Stimulated activated naive CD8-positive, alpha-beta T cell treated with anti-CD3 and anti-CD28 coated beads, Interleukin-15, Interleukin-2, amounts not matched to agents 100 ng/mL and 50 ng/mL, for 24 hours (primary cell): ENCODE results near the gene BRINP1.

ENCODE experiments used
- H3K27ac Mint-ChIP-seq: one replicate; pipeline ENCODE4 v1.8.0; 2021; ENCODE audit warnings: mild to moderate bottlenecking, mixed read lengths
- H3K27me3 Mint-ChIP-seq: one replicate; pipeline ENCODE4 v1.8.0; 2021; ENCODE audit warnings: mixed read lengths
- H3K36me3 Mint-ChIP-seq: one replicate; pipeline ENCODE4 v1.8.0; 2021; ENCODE audit warnings: low read depth, mixed read lengths
- H3K4me1 Mint-ChIP-seq: one replicate; pipeline ENCODE4 v1.8.0; 2021; ENCODE audit warnings: low read depth, mixed read lengths
- H3K4me3 Mint-ChIP-seq: one replicate; pipeline ENCODE4 v1.8.0; 2021; ENCODE audit warnings: mild to moderate bottlenecking, mixed read lengths
- H3K9me3 Mint-ChIP-seq: one replicate; pipeline ENCODE4 v1.8.0; 2021; ENCODE audit warnings: mixed read lengths

BRINP1 gene

DNA sequence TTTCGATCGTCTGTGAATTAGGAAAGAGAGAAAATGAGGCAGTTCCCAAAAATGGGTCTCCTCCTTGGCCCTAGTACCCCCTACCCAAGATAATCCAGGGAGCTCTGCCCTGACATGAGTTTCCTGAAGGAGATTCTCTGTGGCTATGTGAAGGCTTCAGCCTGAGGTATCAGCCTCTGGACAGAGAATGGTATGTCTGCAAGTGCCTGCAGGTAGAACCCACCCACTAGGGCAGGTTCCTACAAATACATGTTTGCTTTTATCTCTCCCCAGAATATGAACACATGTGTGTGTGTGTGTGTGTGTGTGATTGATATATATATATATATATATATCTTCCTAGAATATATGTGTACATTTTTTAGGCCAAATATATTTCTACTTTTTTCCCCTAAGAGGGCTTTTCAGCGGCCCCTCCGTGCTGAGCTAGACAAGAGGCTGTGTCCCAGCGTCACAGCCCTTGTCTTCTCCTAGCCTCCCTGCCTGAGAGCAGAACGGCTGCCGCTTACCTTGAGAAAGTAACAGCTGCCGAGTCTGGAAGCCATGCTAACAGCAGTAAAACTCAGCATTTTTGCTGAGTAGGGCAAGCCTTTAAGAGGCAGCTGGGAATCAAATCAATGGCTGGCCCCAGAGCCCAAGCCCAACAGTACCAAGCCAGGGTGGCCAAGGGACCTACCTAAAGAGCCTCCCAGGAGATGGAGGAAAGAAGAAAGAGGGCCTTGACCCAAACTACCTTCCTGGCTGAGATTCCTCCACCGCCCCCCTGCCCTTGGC, 2.1 kb downstream of the BRINP1 start:
- Mint-ChIP-seq H3K27me3 (peaks cover 48% of the 10 kb centered on the region), H3K4me1 (no peaks in the 10 kb centered on the region), H3K9me3 (peaks cover 24% of the 10 kb centered on the region), H3K4me3 (no peak overlapping the region), H3K27ac (no peak overlapping the region), H3K36me3 (peaks cover 4% of the 10 kb centered on the region)

DNA sequence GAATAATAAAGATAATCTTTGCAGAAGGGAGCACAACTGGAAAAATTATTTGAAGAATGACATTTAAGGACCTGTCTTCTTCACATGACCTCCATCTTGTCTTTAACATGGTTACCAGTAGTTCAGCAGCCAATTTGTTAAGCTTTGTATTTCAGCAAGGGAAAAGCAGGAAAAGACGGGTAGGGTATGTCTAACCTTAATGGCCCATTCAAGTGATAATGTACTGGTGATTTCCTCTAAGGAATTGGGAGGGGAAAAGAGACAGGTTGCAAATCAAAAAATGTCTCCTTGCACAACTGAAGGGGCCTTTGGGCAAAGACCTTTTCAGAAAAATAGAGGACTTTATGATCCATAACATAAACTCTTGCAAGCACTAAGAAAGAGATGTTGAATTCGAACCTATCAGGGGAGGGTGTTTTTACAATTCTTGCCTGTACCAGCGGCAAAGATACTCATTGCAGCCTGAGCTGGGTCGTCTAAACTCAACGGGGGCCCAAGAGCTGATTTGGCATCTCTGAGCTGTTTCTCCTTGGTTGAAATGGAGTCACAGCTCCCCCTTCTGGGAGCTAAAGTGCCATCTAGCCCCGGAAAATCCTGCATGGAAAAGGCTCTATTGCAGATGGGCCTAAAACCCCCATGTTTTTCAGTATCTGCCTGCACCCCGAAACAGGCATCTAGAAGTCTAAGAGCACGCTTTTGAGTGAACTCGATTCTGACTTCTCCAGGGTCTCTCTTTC, 3.8 kb downstream of the BRINP1 start:
- Mint-ChIP-seq H3K27ac (no peak overlapping the region), H3K36me3 (peaks cover 4% of the 10 kb centered on the region), H3K4me1 (no peaks in the 10 kb centered on the region), H3K27me3 (peaks cover 39% of the 10 kb centered on the region), H3K9me3 (peaks cover 17% of the 10 kb centered on the region), H3K4me3 (no peak overlapping the region)

DNA sequence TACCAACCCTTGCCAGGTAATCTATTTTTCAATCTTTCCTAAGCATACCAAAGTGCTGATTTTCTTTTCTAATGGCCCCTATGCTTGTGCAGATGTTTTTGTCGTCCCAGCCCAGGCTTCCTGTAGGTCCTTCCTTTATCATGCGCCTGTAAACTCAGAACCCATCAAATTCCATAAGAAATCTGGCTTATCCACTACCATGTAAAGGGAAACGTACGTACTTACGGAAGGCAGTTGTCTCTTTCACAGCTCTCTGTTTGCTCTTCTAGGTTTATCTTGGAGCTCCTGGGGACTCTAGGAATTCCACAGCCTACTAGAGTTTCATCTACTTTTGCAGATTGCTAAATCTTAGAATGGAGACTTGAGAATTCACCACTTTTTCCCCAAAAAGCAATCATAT, 9.0 kb downstream of the BRINP1 start:
- no peak overlapping the region for H3K4me3 Mint-ChIP-seq
- peaks cover 14% of the 10 kb centered on the region for H3K9me3 Mint-ChIP-seq
- no peaks in the 10 kb centered on the region for H3K36me3 Mint-ChIP-seq
- H3K27ac Mint-ChIP-seq: no peak overlapping the region
- peaks cover 4% of the 10 kb centered on the region for H3K27me3 Mint-ChIP-seq
- H3K4me1 Mint-ChIP-seq: no peaks in the 10 kb centered on the region

GRCh38 chr9:119357336-119358096, 11.7 kb downstream of the BRINP1 start:
- H3K4me3 Mint-ChIP-seq: no peak overlapping the region
- no peaks in the 10 kb centered on the region for H3K36me3 Mint-ChIP-seq
- H3K4me1 Mint-ChIP-seq: no peaks in the 10 kb centered on the region
- peaks cover 4% of the 10 kb centered on the region for H3K9me3 Mint-ChIP-seq
- H3K27me3 Mint-ChIP-seq: no peaks in the 10 kb centered on the region
- no peak overlapping the region for H3K27ac Mint-ChIP-seq

DNA sequence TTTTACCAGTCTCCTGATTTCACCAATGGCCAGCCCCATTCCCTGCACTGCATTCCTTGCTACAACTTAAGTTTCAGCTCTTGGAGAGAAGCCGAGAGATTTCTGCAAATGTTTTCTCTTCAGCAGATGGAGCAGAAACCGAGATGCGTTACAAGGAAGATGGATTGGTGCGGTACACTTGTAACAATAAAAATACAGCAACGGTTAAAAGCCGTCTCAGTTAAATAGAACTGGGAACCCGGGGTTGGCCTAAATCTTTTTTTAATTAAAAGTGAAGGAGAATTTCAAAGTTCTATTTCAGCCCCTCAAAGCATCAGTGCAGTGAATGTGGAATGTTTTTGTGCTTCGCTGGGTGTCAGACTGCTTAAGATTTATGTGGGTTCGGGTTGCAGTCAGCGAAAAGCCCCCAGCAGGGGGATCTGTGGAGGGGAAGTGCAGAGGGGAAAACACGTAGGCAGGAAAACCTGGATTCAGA, 19.8 kb downstream of the BRINP1 start:
- Mint-ChIP-seq H3K27ac (no peak overlapping the region), H3K9me3 (peaks cover 5% of the 10 kb centered on the region), H3K4me3 (no peak overlapping the region), H3K4me1 (no peaks in the 10 kb centered on the region), H3K27me3 (peaks cover 3% of the 10 kb centered on the region), H3K36me3 (no peaks in the 10 kb centered on the region)

DNA sequence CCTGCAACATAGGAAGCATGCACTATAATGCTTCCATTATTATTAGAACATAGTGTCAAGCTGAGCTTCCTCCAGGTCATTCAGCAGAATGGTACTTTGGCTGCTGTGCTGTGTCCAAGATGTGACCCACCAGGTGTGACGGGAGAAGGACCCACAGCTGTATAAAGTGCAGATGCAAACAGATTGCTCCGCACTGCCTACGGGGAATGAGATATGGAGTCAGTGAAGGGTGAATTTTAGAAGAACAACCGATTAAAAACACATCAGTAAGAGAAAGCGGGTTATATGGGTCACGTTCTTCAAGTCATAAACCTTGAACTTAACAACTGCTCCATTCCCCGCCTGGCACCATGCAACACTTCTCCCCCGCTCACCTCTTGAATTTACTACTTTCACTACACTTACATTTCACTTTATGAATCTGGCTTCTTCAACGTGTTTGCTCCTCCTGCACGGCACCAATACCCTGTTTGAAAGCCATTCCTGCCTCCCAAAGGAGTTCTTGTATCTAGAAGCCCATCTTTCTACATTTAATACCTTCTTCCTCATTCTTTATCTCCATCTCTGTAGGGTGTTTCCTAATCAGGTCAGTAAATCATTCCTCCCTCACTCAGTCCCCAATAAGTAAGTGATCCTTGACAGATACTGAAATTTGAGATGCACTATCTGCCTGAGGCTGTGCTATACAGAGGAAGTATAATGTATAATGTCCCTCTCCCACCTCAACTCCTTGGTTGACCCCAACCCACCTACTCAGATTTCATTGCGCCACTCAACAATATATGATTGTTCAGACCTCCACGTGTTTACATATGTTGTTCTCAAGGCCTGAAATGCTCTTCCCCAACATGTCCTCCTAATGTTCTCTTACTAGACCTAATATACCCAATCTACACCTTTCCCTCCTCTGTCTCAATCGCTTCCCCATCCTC, 25.9 kb downstream of the BRINP1 start:
- H3K36me3 Mint-ChIP-seq: no peaks in the 10 kb centered on the region
- H3K27me3 Mint-ChIP-seq: no peaks in the 10 kb centered on the region
- H3K9me3 Mint-ChIP-seq: peaks cover 6% of the 10 kb centered on the region
- H3K4me1 Mint-ChIP-seq: no peaks in the 10 kb centered on the region
- H3K4me3 Mint-ChIP-seq: no peak overlapping the region
- H3K27ac Mint-ChIP-seq: no peak overlapping the region

- no peaks in the 10 kb centered on the region for H3K36me3 Mint-ChIP-seq
- no peaks in the 10 kb centered on the region for H3K4me1 Mint-ChIP-seq
- no peaks in the 10 kb centered on the region for H3K27me3 Mint-ChIP-seq
- H3K27ac Mint-ChIP-seq: no peak overlapping the region
- H3K4me3 Mint-ChIP-seq: no peak overlapping the region
- peaks cover 6% of the 10 kb centered on the region for H3K9me3 Mint-ChIP-seq
Measured at GRCh38 chr9:119339056-119339455, 30.2 kb downstream of the BRINP1 start.

GRCh38 chr9:119337573-119337972, 31.7 kb downstream of the BRINP1 start:
- no peak overlapping the region for H3K4me3 Mint-ChIP-seq
- no peaks in the 10 kb centered on the region for H3K36me3 Mint-ChIP-seq
- H3K27me3 Mint-ChIP-seq: no peaks in the 10 kb centered on the region
- H3K4me1 Mint-ChIP-seq: no peaks in the 10 kb centered on the region
- H3K27ac Mint-ChIP-seq: no peak overlapping the region
- H3K9me3 Mint-ChIP-seq: no peaks in the 10 kb centered on the region

DNA sequence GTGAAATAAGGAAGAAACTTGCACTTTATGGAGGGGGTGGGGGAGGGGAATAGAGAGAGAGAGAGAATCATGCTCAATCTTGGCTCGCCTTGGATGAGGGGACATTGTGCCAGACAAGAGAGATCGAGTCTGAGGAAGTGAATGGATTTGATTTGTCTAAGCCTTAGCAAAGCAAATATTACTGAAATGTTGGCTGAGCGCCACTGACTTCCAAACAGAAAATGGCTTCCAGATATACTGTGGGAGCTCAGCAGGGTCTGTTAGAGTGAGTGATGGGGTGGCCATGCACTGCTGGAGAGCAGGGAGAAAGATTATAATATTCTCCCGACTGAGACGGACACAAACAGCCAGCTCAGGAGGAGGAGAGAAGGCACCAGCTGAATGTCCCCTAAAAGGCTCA, 34.5 kb downstream of the BRINP1 start:
- H3K27me3 Mint-ChIP-seq: no peaks in the 10 kb centered on the region
- H3K9me3 Mint-ChIP-seq: peaks cover 5% of the 10 kb centered on the region
- H3K27ac Mint-ChIP-seq: no peak overlapping the region
- H3K4me3 Mint-ChIP-seq: no peak overlapping the region
- H3K4me1 Mint-ChIP-seq: no peaks in the 10 kb centered on the region
- no peaks in the 10 kb centered on the region for H3K36me3 Mint-ChIP-seq

DNA sequence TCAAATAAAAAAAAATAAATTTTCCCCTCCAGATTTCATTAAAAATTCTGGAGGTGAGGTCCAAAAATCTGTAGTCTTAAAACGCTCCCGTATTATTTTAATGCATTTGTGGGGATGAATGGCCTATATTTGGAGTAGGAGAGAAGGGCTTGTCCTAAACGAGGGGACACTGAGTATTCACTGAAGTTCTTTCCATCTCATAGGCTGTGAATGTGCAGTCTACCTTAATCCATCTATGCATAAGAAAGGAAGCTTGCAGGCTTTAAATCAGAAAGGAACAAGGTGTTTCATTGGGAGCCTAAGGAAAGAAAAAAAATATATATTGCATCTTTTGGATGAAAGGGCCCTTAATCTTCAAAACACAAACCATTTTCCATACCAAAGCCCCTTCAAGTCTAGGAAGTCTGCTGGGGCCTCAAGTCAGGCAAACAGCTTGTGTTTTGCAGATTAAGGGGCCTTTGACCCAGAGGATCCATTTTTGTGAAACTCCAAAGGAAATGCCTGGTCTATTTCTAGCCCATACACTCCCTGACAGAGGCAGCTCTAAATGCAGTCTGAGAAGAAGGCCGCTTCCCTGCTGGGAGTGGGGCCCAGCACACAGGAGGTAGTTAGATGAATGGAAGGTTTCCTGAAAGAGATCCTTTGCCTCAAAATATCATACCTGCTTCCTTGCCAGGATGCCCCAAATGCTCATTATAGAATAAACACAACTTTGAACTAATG, 35.6 kb downstream of the BRINP1 start:
- Mint-ChIP-seq H3K27ac (no peak overlapping the region), H3K27me3 (no peaks in the 10 kb centered on the region), H3K4me3 (no peak overlapping the region), H3K4me1 (no peaks in the 10 kb centered on the region), H3K9me3 (peaks cover 14% of the 10 kb centered on the region), H3K36me3 (no peaks in the 10 kb centered on the region)

- no peaks in the 10 kb centered on the region for H3K36me3 Mint-ChIP-seq
- H3K27ac Mint-ChIP-seq: no peak overlapping the region
- peaks cover 25% of the 10 kb centered on the region for H3K9me3 Mint-ChIP-seq
- H3K4me1 Mint-ChIP-seq: no peaks in the 10 kb centered on the region
- no peak overlapping the region for H3K4me3 Mint-ChIP-seq
- H3K27me3 Mint-ChIP-seq: no peaks in the 10 kb centered on the region
Measured at GRCh38 chr9:119332522-119332921, 36.7 kb downstream of the BRINP1 start.

DNA sequence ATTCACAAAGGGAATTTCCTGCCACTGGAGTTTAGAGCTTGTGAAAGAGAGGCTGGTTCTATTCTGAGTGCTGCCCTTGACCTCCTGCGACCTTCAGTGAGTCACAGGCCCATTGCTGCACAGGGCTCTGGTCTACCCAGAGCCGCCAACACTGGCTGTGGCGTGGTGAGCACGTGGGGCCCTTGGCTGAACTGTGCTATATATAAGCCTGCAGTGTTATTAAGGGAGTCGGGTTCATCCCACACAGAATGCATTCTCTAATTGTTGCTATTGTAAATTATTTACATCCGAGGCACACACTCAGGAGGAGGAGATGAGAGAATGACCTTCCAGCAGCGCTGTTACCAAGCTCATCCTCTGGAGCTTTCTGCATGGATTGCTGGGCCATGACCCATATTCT, 47.1 kb downstream of the BRINP1 start:
- H3K27me3 Mint-ChIP-seq: no peaks in the 10 kb centered on the region
- H3K36me3 Mint-ChIP-seq: no peaks in the 10 kb centered on the region
- H3K9me3 Mint-ChIP-seq: peaks cover 19% of the 10 kb centered on the region
- no peak overlapping the region for H3K4me3 Mint-ChIP-seq
- H3K27ac Mint-ChIP-seq: no peak overlapping the region
- no peaks in the 10 kb centered on the region for H3K4me1 Mint-ChIP-seq

- Mint-ChIP-seq H3K36me3 (no peaks in the 10 kb centered on the region), H3K27ac (no peak overlapping the region), H3K4me3 (no peak overlapping the region), H3K9me3 (peaks cover 11% of the 10 kb centered on the region), H3K27me3 (no peaks in the 10 kb centered on the region), H3K4me1 (no peaks in the 10 kb centered on the region)
Measured at GRCh38 chr9:119318371-119318770, 50.9 kb downstream of the BRINP1 start.

DNA sequence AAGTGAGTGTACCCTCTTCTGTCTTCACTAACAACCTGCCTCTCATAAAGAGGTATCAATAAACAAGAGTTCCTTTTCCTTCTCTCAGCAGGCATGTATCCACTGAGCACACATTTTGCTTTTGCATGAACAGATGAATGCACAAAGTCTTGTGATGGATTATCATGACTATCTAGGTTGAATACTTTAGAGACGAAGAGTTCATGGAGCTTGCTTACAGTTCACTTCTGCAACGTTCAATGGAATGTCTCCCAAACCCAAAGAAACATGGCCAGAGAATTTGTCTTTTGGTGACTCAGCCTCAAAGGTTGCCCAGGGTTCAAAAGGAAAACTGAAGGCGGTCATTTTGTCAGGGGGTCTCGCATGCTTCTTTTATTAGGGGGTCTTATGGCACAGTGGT, 55.4 kb downstream of the BRINP1 start:
- Mint-ChIP-seq H3K27me3 (no peaks in the 10 kb centered on the region), H3K36me3 (no peaks in the 10 kb centered on the region), H3K27ac (no peak overlapping the region), H3K9me3 (no peaks in the 10 kb centered on the region), H3K4me3 (no peak overlapping the region), H3K4me1 (no peaks in the 10 kb centered on the region)
